ENCODE measurements around the gene MRTO4.
"Not testable (repeated sequence)": the region's sequence is repeated elsewhere in the genome, so short reads cannot be mapped to it uniquely, and the experiment has no call there.

Gene MRTO4

DNA sequence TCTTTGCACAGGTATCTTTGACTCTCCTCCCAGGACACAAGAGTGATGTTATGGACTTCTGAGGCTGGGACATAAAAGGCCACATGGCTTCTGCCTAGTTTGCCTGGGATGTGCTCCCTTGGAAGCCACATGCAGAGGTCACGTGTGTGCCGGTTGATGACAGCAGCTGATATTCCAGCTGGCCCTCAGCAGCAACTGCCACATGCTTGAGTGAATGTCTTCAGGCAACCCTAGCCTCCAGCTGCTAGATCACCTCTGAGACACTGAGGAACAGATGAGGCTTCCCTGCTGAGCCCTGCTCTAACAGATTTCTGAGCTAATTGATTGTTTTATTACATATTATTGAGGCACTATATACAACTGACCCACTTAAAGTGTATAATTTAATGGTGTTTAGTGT, 48.6 kb downstream of the MRTO4 start:
- no peak for ATAC-seq (ENCODE audit: insufficient read depth, low read depth)
- H3K9ac ChIP-seq (ENCODE audit: low read depth, low read length), result no peak overlapping the region
- no peak overlapping the region for H3K4me2 ChIP-seq (ENCODE audit: insufficient read depth, low read length)
- peaks cover 7% of the 10 kb centered on the region for H3K9me3 ChIP-seq (ENCODE audit: insufficient read depth, low read length, severe bottlenecking)
- peaks cover 27% of the 10 kb centered on the region for H3K36me3 ChIP-seq (ENCODE audit: insufficient read depth, low read length)
- no peak for TF ChIP-seq EZH2 (IDR thresholded peaks at IDR 0.05; ENCODE audit: borderline replicate concordance, low read depth, low read length, severe bottlenecking)
- no peak overlapping the region for H3K27ac ChIP-seq (ENCODE audit: low read length)
- no peak for DNase-seq
- no peak overlapping the region for H2AFZ ChIP-seq (ENCODE audit: low read depth, low read length)
- no peak overlapping the region for H3K4me3 ChIP-seq (ENCODE audit: low read depth in 1 of 2, low read length in 2 of 2)
- H4K20me1 ChIP-seq (ENCODE audit: insufficient read depth, low read length), result no peaks in the 10 kb centered on the region
- no peaks in the 10 kb centered on the region for H3K4me1 ChIP-seq (ENCODE audit: insufficient read depth, low read length)
- no peaks in the 10 kb centered on the region for H3K79me2 ChIP-seq (ENCODE audit: insufficient read depth, low read length)
- H3K27me3 ChIP-seq (ENCODE audit: insufficient read depth, low read length, poor library complexity), result no peaks in the 10 kb centered on the region

- not testable (repeated sequence) for H2AFZ ChIP-seq (ENCODE audit: low read depth, low read length); H3K4me1 ChIP-seq (ENCODE audit: insufficient read depth, low read length); H3K27ac ChIP-seq (ENCODE audit: low read length); H3K27me3 ChIP-seq (ENCODE audit: insufficient read depth, low read length, poor library complexity); H4K20me1 ChIP-seq (ENCODE audit: insufficient read depth, low read length); H3K9ac ChIP-seq (ENCODE audit: low read depth, low read length); DNase-seq; H3K9me3 ChIP-seq (ENCODE audit: insufficient read depth, low read length, severe bottlenecking); H3K79me2 ChIP-seq (ENCODE audit: insufficient read depth, low read length); H3K4me3 ChIP-seq (ENCODE audit: low read depth in 1 of 2, low read length in 2 of 2); ATAC-seq (ENCODE audit: insufficient read depth, low read depth); H3K4me2 ChIP-seq (ENCODE audit: insufficient read depth, low read length)
- peaks cover 66% of the 10 kb centered on the region for H3K36me3 ChIP-seq (ENCODE audit: insufficient read depth, low read length)
Measured at GRCh38 chr1:19304081-19304480, 52.5 kb downstream of the MRTO4 start.

DNA sequence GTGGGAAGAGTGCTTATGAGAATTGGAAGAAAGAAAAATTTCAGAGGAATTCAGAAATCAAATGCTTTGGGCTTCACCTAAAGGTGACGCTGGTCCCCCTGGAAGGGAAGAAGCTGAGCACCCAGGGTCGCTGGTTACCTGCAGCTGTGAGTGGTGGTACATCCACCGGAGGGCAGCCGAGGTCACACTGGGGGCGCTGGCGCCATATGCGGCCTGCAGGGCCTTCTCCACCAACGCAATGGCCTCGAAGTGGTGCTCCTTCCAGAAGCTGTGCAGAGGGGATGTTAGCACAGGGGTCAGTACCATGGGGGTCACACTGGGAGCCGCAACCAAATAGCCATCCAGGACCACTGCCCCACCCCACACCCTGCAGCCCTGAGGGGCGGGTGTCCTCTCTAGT, 54.3 kb downstream of the MRTO4 start:
- no peak for DNase-seq
- TF ChIP-seq CTCF (IDR thresholded peaks at IDR 0.05; ENCODE audit: borderline replicate concordance, extremely low read depth, low read length, poor library complexity, severe bottlenecking), result no peak
- no peak for TF ChIP-seq EZH2 (IDR thresholded peaks at IDR 0.05; ENCODE audit: borderline replicate concordance, low read depth, low read length, severe bottlenecking)
- peaks cover 6% of the 10 kb centered on the region for H3K79me2 ChIP-seq (ENCODE audit: insufficient read depth, low read length)
- no peak overlapping the region for H2AFZ ChIP-seq (ENCODE audit: low read depth, low read length)
- H4K20me1 ChIP-seq (ENCODE audit: insufficient read depth, low read length), result peaks cover 4% of the 10 kb centered on the region; the same call in 1 of the 2 replicates
- ATAC-seq (ENCODE audit: insufficient read depth, low read depth), result no peak
- H3K9me3 ChIP-seq (ENCODE audit: insufficient read depth, low read length, severe bottlenecking), result no peaks in the 10 kb centered on the region
- H3K4me1 ChIP-seq (ENCODE audit: insufficient read depth, low read length), result peaks cover 8% of the 10 kb centered on the region
- no peak overlapping the region for H3K9ac ChIP-seq (ENCODE audit: low read depth, low read length)
- no peak overlapping the region for H3K27ac ChIP-seq (ENCODE audit: low read length)
- H3K4me2 ChIP-seq (ENCODE audit: insufficient read depth, low read length), result no peak overlapping the region
- H3K27me3 ChIP-seq (ENCODE audit: insufficient read depth, low read length, poor library complexity), result no peaks in the 10 kb centered on the region
- H3K4me3 ChIP-seq (ENCODE audit: low read depth in 1 of 2, low read length in 2 of 2), result no peak overlapping the region
- peaks cover 64% of the 10 kb centered on the region for H3K36me3 ChIP-seq (ENCODE audit: insufficient read depth, low read length)

GRCh38 chr1:19306941-19307340, 55.3 kb downstream of the MRTO4 start:
- DNase-seq (no peak), ATAC-seq (ENCODE audit: insufficient read depth, low read depth) (no peak)
- Histone ChIP-seq H3K79me2 (ENCODE audit: insufficient read depth, low read length) (peaks cover 16% of the 10 kb centered on the region), H2AFZ (ENCODE audit: low read depth, low read length) (no peak overlapping the region), H3K9me3 (ENCODE audit: insufficient read depth, low read length, severe bottlenecking) (no peaks in the 10 kb centered on the region), H3K4me3 (ENCODE audit: low read depth in 1 of 2, low read length in 2 of 2) (no peak overlapping the region), H3K27ac (ENCODE audit: low read length) (no peak overlapping the region), H3K9ac (ENCODE audit: low read depth, low read length) (no peak overlapping the region), H4K20me1 (ENCODE audit: insufficient read depth, low read length) (peaks cover 4% of the 10 kb centered on the region; the same call in 1 of the 2 replicates), H3K4me1 (ENCODE audit: insufficient read depth, low read length) (peaks cover 14% of the 10 kb centered on the region), H3K4me2 (ENCODE audit: insufficient read depth, low read length) (no peak overlapping the region), H3K27me3 (ENCODE audit: insufficient read depth, low read length, poor library complexity) (no peaks in the 10 kb centered on the region), H3K36me3 (ENCODE audit: insufficient read depth, low read length) (peaks cover 64% of the 10 kb centered on the region)
- no peak for TF ChIP-seq EZH2 (IDR thresholded peaks at IDR 0.05; ENCODE audit: borderline replicate concordance, low read depth, low read length, severe bottlenecking)
- TF ChIP-seq CTCF (IDR thresholded peaks at IDR 0.05; ENCODE audit: borderline replicate concordance, extremely low read depth, low read length, poor library complexity, severe bottlenecking), result no peak

Data from DND-41 (cell line).